Neuronal stem cell (in vitro differentiated cells): ENCODE data around the gene RAB34.

Experiments used
- DNase-seq: peaks from one replicate; pipeline ENCODE4 v3.0.0-alpha.2; 2013; ENCODE audit warnings: low spot score
- H2AFZ ChIP-seq: one replicate; pipeline ENCODE4 v1.6.1; 2013; ENCODE audit warnings: mild to moderate bottlenecking, low read length, inconsistent platforms
- H2AK5ac ChIP-seq: 2 replicates; pipeline ENCODE4 v1.6.1; 2013; ENCODE audit warnings: low read depth, mild to moderate bottlenecking, inconsistent platforms, low read length, moderate library complexity, mixed read lengths
- H2BK120ac ChIP-seq: 2 replicates; pipeline ENCODE4 v1.6.1; 2013; ENCODE audit warnings: low read depth, mild to moderate bottlenecking, inconsistent platforms, low read length, moderate library complexity, mixed read lengths
- H2BK12ac ChIP-seq: one replicate; pipeline ENCODE4 v1.6.1; 2013; ENCODE audit warnings: low read length, inconsistent platforms
- H2BK15ac ChIP-seq: 2 replicates; pipeline ENCODE4 v1.6.1; 2013; ENCODE audit warnings: mild to moderate bottlenecking, low read length, inconsistent platforms, mixed read lengths
- H2BK5ac ChIP-seq: one replicate; pipeline ENCODE4 v1.6.1; 2013; ENCODE audit warnings: inconsistent platforms, mild to moderate bottlenecking, low read length, moderate library complexity
- H3K14ac ChIP-seq: one replicate; pipeline ENCODE4 v1.6.1; 2013; ENCODE audit warnings: low read length, inconsistent platforms
- H3K18ac ChIP-seq: 2 replicates; pipeline ENCODE4 v1.6.1; 2013; ENCODE audit warnings: low read length, inconsistent platforms
- H3K23ac ChIP-seq: 2 replicates; pipeline ENCODE4 v1.6.1; 2013; ENCODE audit warnings: low read depth, mild to moderate bottlenecking, mixed read lengths, low read length, inconsistent platforms; ENCODE audit not compliant: poor library complexity
- H3K27ac ChIP-seq: replicated peaks from 3 replicates; pipeline ENCODE4 v1.5.1; 2013; ENCODE audit warnings: low read length, inconsistent platforms
- H3K27me3 ChIP-seq, 3 experiments: 2 replicates each; pipeline ENCODE4 v1.6.1; 2013; ENCODE audit warnings: low read length in 3 of 3, mild to moderate bottlenecking in 2 of 3, inconsistent platforms in 1 of 3, low read depth in 1 of 3, mixed read lengths in 1 of 3, moderate library complexity in 1 of 3; ENCODE audit not compliant: control insufficient read depth in 3 of 3, insufficient read depth in 3 of 3
- H3K36me3 ChIP-seq, 2 donors: replicated peaks in 1 of 2; 2 replicates each; pipeline ENCODE4 v1.6.1; 2013; ENCODE audit warnings: low read length in 2 of 2; ENCODE audit not compliant: control insufficient read depth in 2 of 2, insufficient read depth in 2 of 2
- H3K4ac ChIP-seq: 2 replicates; pipeline ENCODE4 v1.6.1; 2013; ENCODE audit warnings: inconsistent platforms, mild to moderate bottlenecking, low read length, moderate library complexity
- H3K4me1 ChIP-seq, 2 donors: 1 replicate in 1 of 2; 2 replicates in 1 of 2; pipeline ENCODE4 v1.6.1; 2013; ENCODE audit warnings: low read length in 2 of 2, low read depth in 1 of 2; ENCODE audit not compliant: control insufficient read depth in 2 of 2, insufficient read depth in 1 of 2
- H3K4me2 ChIP-seq: one replicate; pipeline ENCODE4 v1.6.1; 2013; ENCODE audit warnings: mild to moderate bottlenecking, low read length, inconsistent platforms; ENCODE audit not compliant: insufficient read depth, poor library complexity, severe bottlenecking
- H3K4me3 ChIP-seq, 2 donors: 2 replicates each; pipeline ENCODE4 v1.5.1; 2013; ENCODE audit warnings: low read length in 2 of 2, mild to moderate bottlenecking in 2 of 2, inconsistent platforms in 1 of 2, moderate library complexity in 1 of 2
- H3K79me1 ChIP-seq: one replicate; pipeline ENCODE4 v1.6.1; 2013; ENCODE audit warnings: low read depth, mild to moderate bottlenecking, inconsistent platforms, low read length, moderate library complexity
- H3K9ac ChIP-seq: one replicate; pipeline ENCODE4 v1.6.1; 2013; ENCODE audit warnings: mild to moderate bottlenecking, low read depth, low read length, inconsistent platforms; ENCODE audit not compliant: poor library complexity
- H3K9me3 ChIP-seq, 2 donors: replicated peaks in 1 of 2; 2 replicates each; pipeline versions ENCODE3 to v1.6.1; 2013; ENCODE audit warnings: low read length in 2 of 2, mild to moderate bottlenecking in 2 of 2, inconsistent platforms in 1 of 2, low read depth in 1 of 2, mixed read lengths in 1 of 2, moderate library complexity in 1 of 2; ENCODE audit not compliant: control insufficient read depth in 2 of 2, insufficient read depth in 1 of 2
- H4K8ac ChIP-seq: one replicate; pipeline ENCODE4 v1.6.1; 2013; ENCODE audit warnings: low read depth, mild to moderate bottlenecking, inconsistent platforms, low read length, moderate library complexity
- H4K91ac ChIP-seq: one replicate; pipeline ENCODE4 v1.6.1; 2013; ENCODE audit warnings: low read length, low read depth, mild to moderate bottlenecking, inconsistent platforms; ENCODE audit not compliant: poor library complexity
- WGBS, 2 donors: extraction: QIAGEN DNeasy Blood & Tissue Kit; methylation state at CpG; one replicate each; pipeline ENCODE4 v1.1.7; 2013; ENCODE audit warnings: missing lambda C conversion rate in 2 of 2, mixed read lengths in 1 of 2; ENCODE audit not compliant: insufficient read length in 2 of 2, insufficient replicate concordance in 1 of 2; ENCODE audit errors: extremely low coverage in 2 of 2; 5-methylcytosine and 5-hydroxymethylcytosine counted together

RAB34 gene

GRCh38 chr17:28763137-28763799 is 45.6 kb upstream of the RAB34 start:
- Histone ChIP-seq H2AK5ac (no peak overlapping the region), H3K23ac (no peak overlapping the region), H2AFZ (no peak overlapping the region), H2BK15ac (no peak overlapping the region), H3K4me3 (no peak overlapping the region), H3K9me3 (no peaks in the 10 kb centered on the region), H3K14ac (no peak overlapping the region), H3K18ac (no peak overlapping the region), H4K91ac (no peak overlapping the region), H3K4ac (no peak overlapping the region), H3K27ac (no peak overlapping the region), H3K4me2 (no peak overlapping the region), H3K36me3 (peaks cover 19 to 56% of the 10 kb centered on the region in 2 donors), H3K79me1 (no peaks in the 10 kb centered on the region), H3K27me3 (no peaks in the 10 kb centered on the region), H2BK120ac (no peak overlapping the region), H2BK5ac (no peak overlapping the region), H4K8ac (no peak overlapping the region), H3K4me1 (peaks cover 11 to 15% of the 10 kb centered on the region in 2 donors), H2BK12ac (no peak overlapping the region), H3K9ac (no peak overlapping the region)
- WGBS, 2 donors, result no CpG with 5 or more reads among the region's 1 CpG
- no peak for DNase-seq

DNA sequence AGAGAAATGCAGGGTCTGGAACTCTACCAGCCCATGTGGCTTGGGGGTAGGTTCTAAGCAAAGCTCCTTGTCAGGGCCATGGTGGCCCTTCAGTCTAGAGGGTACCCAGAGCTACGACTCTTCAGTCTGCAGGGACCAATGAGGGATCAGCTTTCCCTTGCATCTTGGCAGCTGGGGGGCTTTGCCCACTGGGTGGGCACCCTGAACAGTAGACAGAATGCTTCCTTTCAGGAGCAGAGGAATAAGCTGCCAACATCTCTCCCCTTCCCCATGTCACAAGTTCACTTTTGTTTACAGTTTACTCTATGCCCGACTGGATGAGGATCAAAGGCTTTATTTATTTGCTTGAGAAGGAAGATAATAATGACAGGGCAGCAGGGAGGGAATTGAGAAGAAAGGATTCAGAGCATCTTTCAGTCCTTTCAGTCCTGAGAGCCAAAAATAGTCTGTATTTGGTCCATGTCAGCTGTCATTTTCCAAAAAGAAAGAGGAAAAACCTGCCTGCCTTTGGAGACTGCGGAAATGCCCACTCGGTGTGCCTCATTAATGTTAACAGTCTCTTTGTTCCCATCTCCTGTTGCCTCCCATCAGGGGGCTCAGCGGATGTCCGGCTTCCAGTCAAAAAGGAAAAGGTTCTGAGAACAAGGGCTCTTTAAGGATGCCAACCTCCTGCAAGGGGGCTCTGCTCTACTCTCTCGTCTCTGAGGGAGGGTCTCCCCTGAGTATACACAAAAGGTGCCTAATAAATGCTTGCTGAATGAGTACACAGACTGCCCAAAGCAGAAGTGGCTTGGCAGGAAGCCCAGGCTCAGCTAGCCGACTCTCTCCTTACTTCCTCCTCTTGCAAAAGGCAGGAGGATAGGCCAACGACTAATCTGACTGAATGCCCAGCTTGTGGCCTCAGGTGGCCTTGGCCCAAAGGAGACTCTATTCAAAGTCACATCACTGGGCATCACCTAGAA is 43.2 kb upstream of the RAB34 start:
- Histone ChIP-seq H2AK5ac (no peak overlapping the region), H4K8ac (no peak overlapping the region), H2BK12ac (no peak overlapping the region), H3K4ac (no peak overlapping the region), H3K4me2 (no peak overlapping the region), H4K91ac (no peak overlapping the region), H3K9ac (no peak overlapping the region), H3K79me1 (no peaks in the 10 kb centered on the region), H3K9me3 (no peaks in the 10 kb centered on the region), H3K36me3 (peaks cover 23 to 68% of the 10 kb centered on the region in 2 donors), H3K18ac (no peak overlapping the region), H2BK5ac (no peak overlapping the region), H2AFZ (no peak overlapping the region), H3K23ac (no peak overlapping the region), H3K4me1 (peaks cover 11 to 15% of the 10 kb centered on the region in 2 donors), H3K27me3 (no peaks in the 10 kb centered on the region), H3K4me3 (no peak overlapping the region), H3K14ac (no peak overlapping the region), H2BK120ac (no peak overlapping the region), H2BK15ac (no peak overlapping the region), H3K27ac (peak overlapping the region; percentile 51)
- no peak for DNase-seq
- no CpG with 5 or more reads among the region's 9 CpGs for WGBS, 2 donors

GRCh38 chr17:28759256-28759865 is 41.7 kb upstream of the RAB34 start:
- H3K9ac ChIP-seq, result peak overlapping the region; percentile 75

More at GRCh38 chr17:28759256-28759865, 41.7 kb upstream of the RAB34 start:
- Histone ChIP-seq H3K23ac (no peak overlapping the region), H3K4ac (no peak overlapping the region), H2BK12ac (peak overlapping the region; percentile 23), H2AK5ac (no peak overlapping the region), H3K79me1 (no peaks in the 10 kb centered on the region), H3K4me3 (no peak overlapping the region), H2BK120ac (no peak overlapping the region), H2BK15ac (no peak overlapping the region), H3K14ac (no peak overlapping the region), H2AFZ (no peak overlapping the region), H3K36me3 (peaks cover 17 to 68% of the 10 kb centered on the region in 2 donors), H4K8ac (peak overlapping the region; percentile 74), H3K9me3 (no peaks in the 10 kb centered on the region), H4K91ac (no peak overlapping the region), H2BK5ac (peak overlapping the region; percentile 44), H3K27me3 (no peaks in the 10 kb centered on the region), H3K27ac (no peak overlapping the region), H3K4me2 (no peak overlapping the region), H3K18ac (no peak overlapping the region), H3K4me1 (peaks cover 11 to 15% of the 10 kb centered on the region in 2 donors)
- DNase-seq, result no peak
- no CpG with 5 or more reads among the region's 18 CpGs for WGBS, 2 donors
